Retinal pigment epithelial cell (primary cell): ENCODE data around the gene CMTM8.
A peak's percentile ranks its signal among the peaks of the same experiment; 100 is the strongest.

Experiments used
- DNase-seq: peaks from one replicate; pipeline ENCODE4 v3.0.0-alpha.2; 2010; ENCODE audit warnings: low read depth
- H3K4me3 ChIP-seq: 2 replicates; pipeline ENCODE4 v1.5.1; 2011; ENCODE audit warnings: mild to moderate bottlenecking, low read length, control low read depth, moderate library complexity
- CTCF ChIP-seq: conservative IDR thresholded peaks from 2 replicates; pipeline ENCODE4 v1.5.1; 2011; ENCODE audit warnings: low read depth, low read length, control low read depth, inconsistent platforms

Gene CMTM8

DNA sequence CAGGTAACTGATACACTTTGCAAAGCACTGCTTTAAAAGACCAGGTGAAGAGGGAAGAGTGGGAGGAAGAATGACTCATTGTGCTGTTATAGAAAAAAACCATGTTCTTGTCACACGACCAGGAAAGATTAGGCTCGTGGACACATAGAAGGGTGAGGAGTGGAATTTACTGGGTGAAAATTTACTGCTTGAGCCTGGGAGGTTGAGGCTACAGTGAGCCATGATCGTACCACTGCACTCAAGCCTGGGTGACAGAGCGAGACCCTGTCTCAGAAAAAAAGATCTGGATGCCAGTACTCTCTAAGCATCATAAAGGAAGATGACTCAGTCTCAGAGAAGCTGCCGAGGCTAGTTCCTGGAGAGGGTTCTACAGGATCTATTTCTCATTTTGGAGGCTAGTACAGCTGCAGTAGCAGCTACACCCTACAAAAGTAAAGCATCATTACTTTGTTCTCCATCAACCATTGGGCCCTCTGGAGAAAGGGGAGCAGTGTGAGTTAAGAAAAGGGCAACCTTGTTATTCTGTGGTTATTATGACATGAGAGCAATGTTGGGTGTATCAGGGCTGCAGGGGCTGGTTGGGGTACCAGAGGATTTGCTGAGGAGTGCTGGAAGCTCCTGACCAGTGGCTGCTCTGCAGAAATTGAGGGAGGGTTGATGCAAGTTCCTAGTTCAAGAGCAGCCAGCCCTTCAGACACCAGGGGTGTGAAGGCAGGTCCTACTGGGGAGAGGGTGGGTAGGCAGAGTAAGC, 75.4 kb downstream of the CMTM8 start:
- no peak for DNase-seq
- no peak for TF ChIP-seq CTCF

GRCh38 chr3:32315441-32315840, 77.0 kb downstream of the CMTM8 start:
- H3K4me3 ChIP-seq: no peak overlapping the region
- TF ChIP-seq CTCF: no peak
- no peak for DNase-seq

More for the DNA sequence above, 75.4 kb downstream of the CMTM8 start:
- H3K4me3 ChIP-seq: no peak overlapping the region

- H3K4me3 ChIP-seq: no peak overlapping the region
- no peak for TF ChIP-seq CTCF
- peak; percentile 41 for DNase-seq
Observed at GRCh38 chr3:32316319-32316718, 77.8 kb downstream of the CMTM8 start.

DNA sequence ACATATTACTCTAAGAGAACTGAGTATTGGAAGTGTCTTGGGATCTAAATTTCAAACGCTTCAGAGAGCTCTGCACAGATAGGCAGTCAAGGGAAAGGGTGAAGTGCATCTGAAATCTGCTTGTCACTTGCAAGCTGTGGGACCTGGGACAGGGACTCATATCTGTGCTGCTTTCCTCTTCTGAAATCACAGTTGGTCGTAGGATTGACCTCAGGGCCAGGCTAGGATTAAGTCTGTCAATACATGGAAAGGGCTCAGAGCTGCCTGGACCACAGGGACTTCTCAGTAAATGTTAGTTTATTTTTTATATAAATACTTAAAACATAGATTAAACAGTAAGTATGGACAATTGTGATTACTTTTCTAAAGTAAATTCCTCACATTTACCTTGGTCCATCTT, 78.5 kb downstream of the CMTM8 start:
- TF ChIP-seq CTCF: no peak
- H3K4me3 ChIP-seq: no peak overlapping the region
- no peak for DNase-seq

DNA sequence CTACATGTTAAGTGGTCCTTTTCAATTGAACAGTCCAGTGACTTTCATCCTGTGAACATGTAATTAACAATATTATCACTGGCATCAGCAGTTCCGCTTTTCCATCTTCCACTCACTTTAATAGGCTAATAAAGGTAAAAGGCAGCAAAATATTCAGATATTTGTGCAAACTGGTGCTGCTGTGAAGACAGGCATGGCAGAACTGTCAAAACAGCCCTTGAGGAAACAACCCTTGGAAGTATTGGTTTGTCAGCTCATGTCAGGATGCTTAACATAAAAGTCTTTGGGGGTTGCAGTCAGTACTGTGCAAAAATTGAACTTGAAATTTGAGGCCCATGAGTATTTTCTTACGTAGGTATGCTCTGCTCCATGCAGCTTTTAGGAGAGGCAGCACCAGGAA, 81.1 kb downstream of the CMTM8 start:
- TF ChIP-seq CTCF: no peak
- DNase-seq: no peak
- H3K4me3 ChIP-seq: no peak overlapping the region

- no peak for DNase-seq
- no peak overlapping the region for H3K4me3 ChIP-seq
- TF ChIP-seq CTCF: no peak
Observed at GRCh38 chr3:32320080-32320479, 81.6 kb downstream of the CMTM8 start.

GRCh38 chr3:32321095-32321790, 82.8 kb downstream of the CMTM8 start:
- no peak for DNase-seq
- no peak overlapping the region for H3K4me3 ChIP-seq
- TF ChIP-seq CTCF: no peak
